ENCODE data around the gene ENDOV. TPM values are rescaled to one million over a fixed set of nuclear protein-coding genes. Genes with fewer than 3 reads are reported as not detected.

The ENDOV gene
- total RNA-seq, 4 donors from 2014 or later: 12.4 to 17.7 (median 15.4) TPM

GRCh38 chr17:80452173-80452915 lies 37.4 kb downstream of the ENDOV start:
- no peaks in the 10 kb centered on the region for H3K27me3 ChIP-seq
- no peak for ATAC-seq
- H3K9me3 ChIP-seq: no peaks in the 10 kb centered on the region
- H3K36me3 ChIP-seq: no peaks in the 10 kb centered on the region
- H3K27ac ChIP-seq: no peak overlapping the region
- no peak overlapping the region for H3K4me3 ChIP-seq
- 90% methylated on average over 2 of the region's 14 CpGs; no CpG with 5 or more reads in 1 of the 2 donors for WGBS, 2 donors (ENCODE audit: low coverage in 1 of 2)
- no peak for TF ChIP-seq POLR2A (IDR thresholded peaks at IDR 0.05)
- no peak for TF ChIP-seq EP300 (IDR thresholded peaks at IDR 0.05)
- no peak for TF ChIP-seq CTCF (IDR thresholded peaks at IDR 0.05)
- no peak for TF ChIP-seq POLR2AphosphoS5 (IDR thresholded peaks at IDR 0.05)
- peaks cover 3 to 51% (median 12%) of the 10 kb centered on the region in 3 donors for H3K4me1 ChIP-seq

DNA sequence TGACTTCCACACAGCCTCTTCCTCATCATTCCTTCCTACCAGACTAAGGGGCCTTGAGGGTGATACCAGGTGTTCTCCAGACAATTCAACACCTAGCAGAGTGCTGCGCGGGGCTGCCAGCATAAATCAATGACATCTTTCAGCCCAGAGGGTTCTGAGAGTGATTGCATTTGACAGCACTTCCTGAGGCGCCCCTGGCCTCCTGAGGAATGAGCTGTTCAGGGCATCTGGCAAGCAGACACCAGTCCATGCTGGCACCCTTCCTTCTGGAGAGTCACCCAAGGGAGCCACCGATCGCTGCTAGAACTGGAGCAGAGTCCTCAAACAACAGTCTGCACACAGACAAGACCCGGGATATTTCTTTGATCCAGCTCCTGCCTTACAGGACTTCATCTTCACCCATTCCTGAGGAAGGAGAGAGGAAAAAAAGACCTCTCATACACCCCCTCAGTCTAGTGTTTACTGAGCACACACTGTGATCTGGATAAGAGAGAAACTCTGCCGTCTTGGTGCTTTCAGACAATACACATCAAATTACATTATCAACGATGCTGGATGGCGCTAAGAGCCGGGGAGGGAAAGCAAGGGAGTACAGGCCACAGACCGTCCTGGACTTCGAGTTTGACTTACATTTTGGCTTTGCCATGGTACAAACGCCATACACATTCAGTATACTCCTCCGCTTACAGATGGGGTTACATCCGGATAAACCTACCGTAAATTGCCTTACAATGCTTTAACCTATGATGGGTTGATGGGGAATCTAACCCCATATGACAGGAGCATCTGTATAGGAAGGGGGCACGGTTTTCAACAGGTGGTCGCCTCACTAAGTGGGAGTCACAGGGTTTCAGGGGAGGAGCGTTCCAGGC lies 38.4 kb downstream of the ENDOV start:
- TF ChIP-seq POLR2AphosphoS5 (IDR thresholded peaks at IDR 0.05) (no peak), EP300 (IDR thresholded peaks at IDR 0.05) (no peak), CTCF (IDR thresholded peaks at IDR 0.05) (no peak), POLR2A (IDR thresholded peaks at IDR 0.05) (no peak)
- H3K36me3 ChIP-seq: no peaks in the 10 kb centered on the region
- no peaks in the 10 kb centered on the region for H3K27me3 ChIP-seq
- no peak for ATAC-seq
- H3K27ac ChIP-seq: no peak overlapping the region
- H3K4me3 ChIP-seq: peak overlapping the region in 1 of 2 donors; percentile 90
- peaks cover 3 to 58% (median 12%) of the 10 kb centered on the region in 3 donors for H3K4me1 ChIP-seq
- no peaks in the 10 kb centered on the region for H3K9me3 ChIP-seq
- 79 to 80% methylated on average over 13 of the region's 19 CpGs for WGBS, 2 donors (ENCODE audit: low coverage in 1 of 2)

GRCh38 chr17:80453998-80454556 lies 39.1 kb downstream of the ENDOV start:
- ATAC-seq: peak; percentile 24
- Histone ChIP-seq H3K4me3 (peak overlapping the region; percentile 78 to 90), H3K27me3 (no peaks in the 10 kb centered on the region), H3K4me1 (peaks cover 3 to 58% (median 12%) of the 10 kb centered on the region in 3 donors), H3K27ac (peak overlapping the region; percentile 98 to 100 (median 98)), H3K9me3 (no peaks in the 10 kb centered on the region), H3K36me3 (no peaks in the 10 kb centered on the region)
- no peak for TF ChIP-seq CTCF (IDR thresholded peaks at IDR 0.05)
- 46 to 49% methylated on average over 8 to 16 of the region's 36 CpGs for WGBS, 2 donors (ENCODE audit: low coverage in 1 of 2)

DNA sequence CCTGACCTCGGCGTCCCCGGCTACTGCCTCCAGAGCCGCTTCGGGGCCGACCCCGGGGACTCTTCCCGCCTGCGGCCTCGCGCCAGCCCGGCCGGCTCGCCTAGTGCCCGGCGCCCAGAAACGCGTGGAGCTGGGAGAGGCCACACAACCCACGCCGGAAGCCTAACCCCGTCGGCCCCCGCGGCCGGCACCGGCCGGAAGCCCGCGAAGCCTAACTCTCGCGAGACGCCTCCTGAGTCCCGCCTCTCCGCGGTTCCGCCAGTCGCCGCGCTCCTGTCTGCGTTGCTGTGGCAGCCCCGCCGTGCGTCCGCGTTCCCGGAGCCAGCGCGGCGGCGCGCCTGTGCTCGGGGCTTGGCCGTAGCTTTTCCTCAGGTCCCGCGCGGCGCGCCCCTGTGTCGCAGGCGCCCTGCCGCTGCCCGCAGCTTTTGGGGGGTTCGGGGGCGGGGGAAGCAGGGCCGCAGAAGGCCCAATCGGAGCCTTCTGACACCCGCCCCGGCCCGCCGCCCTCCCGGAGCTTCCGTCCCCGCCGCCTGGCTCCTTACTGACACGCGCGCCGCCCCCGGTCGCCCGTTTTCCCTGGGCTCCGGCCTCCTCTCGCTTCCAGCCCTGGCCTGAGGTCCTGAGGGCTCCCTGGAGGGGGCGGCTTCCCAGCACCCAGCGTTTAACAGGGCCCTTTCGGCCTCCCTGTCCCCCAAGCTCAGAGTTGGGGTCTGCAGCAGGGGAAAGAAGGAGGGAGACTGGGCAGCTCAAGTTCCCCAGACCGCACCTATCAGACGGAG lies 39.8 kb downstream of the ENDOV start:
- H3K27ac ChIP-seq: peak overlapping the region; percentile 98 to 100 (median 98)
- no peak for TF ChIP-seq EP300 (IDR thresholded peaks at IDR 0.05)
- TF ChIP-seq POLR2A (IDR thresholded peaks at IDR 0.05): peak; percentile 91 to 94
- peak in 3 of 4 experiments; percentile 2 to 19 (median 12) for TF ChIP-seq CTCF (IDR thresholded peaks at IDR 0.05)
- TF ChIP-seq POLR2AphosphoS5 (IDR thresholded peaks at IDR 0.05): peak; percentile 86
- peak; percentile 95 for ATAC-seq
- no peaks in the 10 kb centered on the region for H3K9me3 ChIP-seq
- peak overlapping the region; percentile 78 to 90 for H3K4me3 ChIP-seq
- peaks cover 3 to 54% (median 12%) of the 10 kb centered on the region in 3 donors for H3K4me1 ChIP-seq
- no peaks in the 10 kb centered on the region for H3K27me3 ChIP-seq
- H3K36me3 ChIP-seq: no peaks in the 10 kb centered on the region
- no CpG with 5 or more reads among the region's 88 CpGs for WGBS, 2 donors (ENCODE audit: low coverage in 1 of 2)
